Glutamatergic neuron (in vitro differentiated cells): ENCODE results near the gene TTLL4. TPM values are rescaled to one million over a fixed set of nuclear protein-coding genes. Genes with fewer than 3 reads are reported as not detected.
A peak's percentile ranks its signal among the peaks of the same experiment; 100 is the strongest.

Experiments used
- DNase-seq: peaks from one replicate; pipeline ENCODE4 v3.0.0; 2022
- H3K27ac Mint-ChIP-seq: one replicate; pipeline ENCODE4 v1.8.0; 2020; ENCODE audit warnings: mild to moderate bottlenecking, mixed read lengths, inconsistent platforms; ENCODE audit not compliant: unreplicated experiment
- H3K27me3 Mint-ChIP-seq: one replicate; pipeline ENCODE4 v1.8.0; 2020; ENCODE audit warnings: mild to moderate bottlenecking, moderate library complexity, mixed read lengths, inconsistent platforms; ENCODE audit not compliant: unreplicated experiment
- H3K36me3 Mint-ChIP-seq: one replicate; pipeline ENCODE4 v1.8.0; 2020; ENCODE audit warnings: mild to moderate bottlenecking, mixed read lengths, inconsistent platforms; ENCODE audit not compliant: unreplicated experiment
- H3K4me1 Mint-ChIP-seq: one replicate; pipeline ENCODE4 v1.8.0; 2020; ENCODE audit warnings: mild to moderate bottlenecking, low read depth, mixed read lengths, inconsistent platforms; ENCODE audit not compliant: unreplicated experiment
- H3K4me3 Mint-ChIP-seq: one replicate; pipeline ENCODE4 v1.8.0; 2020; ENCODE audit warnings: mild to moderate bottlenecking, mixed read lengths, inconsistent platforms; ENCODE audit not compliant: unreplicated experiment
- H3K9me3 Mint-ChIP-seq: one replicate; pipeline ENCODE4 v1.8.0; 2020; ENCODE audit warnings: mild to moderate bottlenecking, moderate library complexity, mixed read lengths, inconsistent platforms; ENCODE audit not compliant: unreplicated experiment
- CTCF ChIP-seq: fragments of 200-600 bp; sonication (generic); IDR thresholded peaks from one replicate; pipeline ENCODE4 v1.5.0; 2021; ENCODE audit not compliant: partially characterized antibody, unreplicated experiment
- total RNA-seq: library from RNA; stranded (reverse); fragmentation: NEBNext Ultra II Directional; extraction: Animal tissue kit (Norgen Biotek cat#: 25700); gene quantifications from one replicate; pipeline ENCODE4 v1.2.1, GENCODE V29; 2021; ENCODE audit not compliant: unreplicated experiment

TTLL4 gene
- total RNA-seq, 1 donor from 2014 or later: 27.9 TPM

- no peak for TF ChIP-seq CTCF
- Mint-ChIP-seq H3K36me3 (no peaks in the 10 kb centered on the region), H3K4me3 (no peak overlapping the region), H3K4me1 (no peaks in the 10 kb centered on the region), H3K27me3 (peaks cover 4% of the 10 kb centered on the region), H3K9me3 (no peaks in the 10 kb centered on the region), H3K27ac (no peak overlapping the region)
- DNase-seq: no peak
Measured at GRCh38 chr2:218701806-218702205, 8.8 kb upstream of the TTLL4 start.

- Mint-ChIP-seq H3K9me3 (no peaks in the 10 kb centered on the region), H3K27ac (no peak overlapping the region), H3K36me3 (no peaks in the 10 kb centered on the region), H3K4me3 (no peak overlapping the region), H3K27me3 (peaks cover 4% of the 10 kb centered on the region), H3K4me1 (no peaks in the 10 kb centered on the region)
- TF ChIP-seq CTCF: no peak
- DNase-seq: no peak
Measured at GRCh38 chr2:218703341-218703740, 7.3 kb upstream of the TTLL4 start.

GRCh38 chr2:218708086-218708485, 2.5 kb upstream of the TTLL4 start:
- no peaks in the 10 kb centered on the region for H3K4me1 Mint-ChIP-seq
- peaks cover 7% of the 10 kb centered on the region for H3K27me3 Mint-ChIP-seq

GRCh38 chr2:218709908-218710307, 727 bp upstream of the TTLL4 start:
- H3K4me3 Mint-ChIP-seq: peak overlapping the region; percentile 83
- no peaks in the 10 kb centered on the region for H3K4me1 Mint-ChIP-seq
- peaks cover 2% of the 10 kb centered on the region for H3K9me3 Mint-ChIP-seq
- no peak overlapping the region for H3K27ac Mint-ChIP-seq
- H3K27me3 Mint-ChIP-seq: peaks cover 3% of the 10 kb centered on the region
- DNase-seq: no peak
- H3K36me3 Mint-ChIP-seq: no peaks in the 10 kb centered on the region
- TF ChIP-seq CTCF: no peak

More at GRCh38 chr2:218708086-218708485, 2.5 kb upstream of the TTLL4 start:
- DNase-seq: no peak
- Mint-ChIP-seq H3K9me3 (peaks cover 2% of the 10 kb centered on the region), H3K36me3 (no peaks in the 10 kb centered on the region), H3K4me3 (no peak overlapping the region), H3K27ac (no peak overlapping the region)
- TF ChIP-seq CTCF: no peak

- peak overlapping the region; percentile 83 for H3K4me3 Mint-ChIP-seq
- peak overlapping the region; percentile 43 for H3K27ac Mint-ChIP-seq
- peaks cover 3% of the 10 kb centered on the region for H3K27me3 Mint-ChIP-seq
Measured at GRCh38 chr2:218710334-218710686, 325 bp upstream of the TTLL4 start.

More at GRCh38 chr2:218710334-218710686, 325 bp upstream of the TTLL4 start:
- no peak for DNase-seq
- H3K36me3 Mint-ChIP-seq: no peaks in the 10 kb centered on the region
- TF ChIP-seq CTCF: no peak
- H3K9me3 Mint-ChIP-seq: peaks cover 2% of the 10 kb centered on the region
- H3K4me1 Mint-ChIP-seq: no peaks in the 10 kb centered on the region
